RWPE1 (cell line): ENCODE results near the gene MSN.
"Not testable (repeated sequence)": the region's sequence is repeated elsewhere in the genome, so short reads cannot be mapped to it uniquely, and the experiment has no call there.

ENCODE experiments used
- CTCF ChIA-PET: fragments of 350-600 bp; sonication (Branson Sonifier 250); formaldehyde crosslinking; extraction: SDS; loops from one replicate; lab custom pipeline; 2021; lab: Yijun Ruan, JAX
- POLR2A ChIA-PET: fragments of 400-600 bp; formaldehyde crosslinking; extraction: SDS; loops from one replicate; lab custom pipeline; 2020; ENCODE audit warnings: antibody characterized with exemption; ENCODE audit not compliant: low non-redundant PET; lab: Yijun Ruan, JAX
- DNase-seq: peaks from one replicate; pipeline ENCODE4 v3.0.0; 2012; ENCODE audit warnings: low spot score
- H3K27ac ChIP-seq: fragments of 450-650 bp; 2 replicates; pipeline ENCODE4 v1.5.1; 2017
- TF ChIP-seq, protein P1 (sequence below): fragments of 450-650 bp; conservative IDR thresholded peaks from 2 replicates; pipeline ENCODE4 v1.5.1; 2017; ENCODE audit warnings: low read depth, mild to moderate bottlenecking

Gene MSN

DNA sequence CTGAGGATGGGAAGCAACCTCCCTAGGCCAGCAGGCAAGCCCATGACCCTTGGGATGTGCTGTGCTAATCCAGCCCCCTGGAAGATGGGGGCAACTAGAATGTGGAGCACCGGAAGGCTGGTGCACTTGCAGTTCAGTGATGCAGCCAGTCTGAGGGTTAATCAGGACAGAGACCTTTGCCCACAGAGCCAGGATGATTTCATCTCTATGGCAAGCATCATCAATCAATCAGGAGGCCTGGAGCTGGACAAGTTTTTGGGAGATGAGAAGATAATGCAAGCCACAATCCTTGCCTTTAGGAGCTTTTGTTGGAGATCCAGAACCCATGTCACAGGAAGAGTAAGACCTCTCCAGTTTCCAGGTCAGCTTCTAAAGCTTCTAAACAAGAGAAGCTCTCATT, 15.4 kb upstream of the MSN start:
- TF ChIP-seq, protein P1, sequence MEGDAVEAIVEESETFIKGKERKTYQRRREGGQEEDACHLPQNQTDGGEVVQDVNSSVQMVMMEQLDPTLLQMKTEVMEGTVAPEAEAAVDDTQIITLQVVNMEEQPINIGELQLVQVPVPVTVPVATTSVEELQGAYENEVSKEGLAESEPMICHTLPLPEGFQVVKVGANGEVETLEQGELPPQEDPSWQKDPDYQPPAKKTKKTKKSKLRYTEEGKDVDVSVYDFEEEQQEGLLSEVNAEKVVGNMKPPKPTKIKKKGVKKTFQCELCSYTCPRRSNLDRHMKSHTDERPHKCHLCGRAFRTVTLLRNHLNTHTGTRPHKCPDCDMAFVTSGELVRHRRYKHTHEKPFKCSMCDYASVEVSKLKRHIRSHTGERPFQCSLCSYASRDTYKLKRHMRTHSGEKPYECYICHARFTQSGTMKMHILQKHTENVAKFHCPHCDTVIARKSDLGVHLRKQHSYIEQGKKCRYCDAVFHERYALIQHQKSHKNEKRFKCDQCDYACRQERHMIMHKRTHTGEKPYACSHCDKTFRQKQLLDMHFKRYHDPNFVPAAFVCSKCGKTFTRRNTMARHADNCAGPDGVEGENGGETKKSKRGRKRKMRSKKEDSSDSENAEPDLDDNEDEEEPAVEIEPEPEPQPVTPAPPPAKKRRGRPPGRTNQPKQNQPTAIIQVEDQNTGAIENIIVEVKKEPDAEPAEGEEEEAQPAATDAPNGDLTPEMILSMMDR, result no peak
- H3K27ac ChIP-seq, result no peak overlapping the region
- POLR2A ChIA-PET, result no interaction called here
- CTCF ChIA-PET, result no interaction called here
- no peak for DNase-seq

DNA sequence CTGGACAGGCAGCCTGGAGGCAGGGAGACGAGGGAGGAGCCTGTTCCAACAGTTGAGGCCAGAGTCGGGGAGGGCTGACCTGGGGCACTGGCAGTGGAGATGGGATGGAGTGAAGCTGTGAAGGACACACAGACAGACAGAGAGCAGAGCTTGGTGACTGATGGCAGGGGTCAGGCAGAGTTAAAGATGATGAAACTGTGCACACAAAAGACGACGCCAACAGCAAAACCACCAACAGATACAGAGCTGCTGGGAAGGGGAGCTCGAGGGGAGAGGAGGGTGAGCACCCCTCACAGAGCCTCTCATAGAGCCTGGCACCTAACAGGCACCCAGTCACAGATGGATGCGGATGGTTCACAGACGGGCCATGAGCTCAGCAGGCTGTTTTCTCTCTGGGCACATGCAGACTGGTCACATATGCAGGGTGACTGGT, 10.4 kb upstream of the MSN start:
- POLR2A ChIA-PET, H3K27ac ChIP-seq, DNase-seq, CTCF ChIA-PET: not testable (repeated sequence)

DNA sequence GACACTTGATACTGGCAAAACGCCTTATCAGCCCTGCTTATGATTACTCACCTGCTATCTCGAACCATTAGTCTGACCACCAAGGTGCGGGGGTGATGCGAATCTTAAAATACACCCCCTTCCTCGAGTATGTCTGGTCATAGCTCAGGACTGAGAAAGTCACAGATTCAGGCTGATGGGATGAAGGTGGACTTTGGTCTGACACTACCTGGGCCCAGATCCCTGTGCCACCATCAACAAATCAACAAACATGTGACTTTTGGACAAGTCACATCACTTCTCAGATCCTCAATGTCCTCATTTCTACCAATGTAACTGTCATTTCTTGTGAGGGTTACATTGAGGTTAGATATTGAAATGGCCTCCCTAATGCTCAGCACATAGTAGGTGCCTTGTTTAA, 9.8 kb upstream of the MSN start:
- CTCF ChIA-PET, result interaction anchor here (0.7 to 1.3 kb wide), 2 partner anchors 49 to 66 kb away, joined by 3 read pairs; no protein-coding TSS in a partner anchor
- TF ChIP-seq, protein P1, result no peak
- DNase-seq, result no peak
- no peak overlapping the region for H3K27ac ChIP-seq
- POLR2A ChIA-PET, result no interaction called here

DNA sequence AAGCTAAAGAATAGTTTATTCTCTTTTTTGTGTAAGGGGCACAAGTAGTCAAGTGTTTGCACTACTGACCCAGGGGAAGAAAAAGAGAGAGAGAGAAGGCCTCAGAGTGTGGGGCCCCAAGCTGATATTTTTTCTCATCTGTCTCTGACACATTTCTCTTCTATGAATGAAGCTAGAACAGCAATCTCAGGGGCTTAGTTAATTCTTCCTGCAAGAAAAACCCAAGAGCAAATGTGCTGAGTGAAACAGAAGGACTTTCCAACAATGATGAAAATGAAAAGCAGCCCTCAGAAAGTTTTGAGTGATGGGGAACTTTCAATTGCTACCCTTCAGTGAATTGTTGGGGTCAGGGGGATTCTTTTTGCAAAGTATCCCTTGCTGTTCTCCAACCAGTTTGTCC, 9.2 kb upstream of the MSN start:
- no peak overlapping the region for H3K27ac ChIP-seq
- TF ChIP-seq, protein P1, result no peak
- ChIA-PET CTCF (interaction anchor here (0.7 to 1.3 kb wide), 2 partner anchors 49 to 67 kb away, joined by 3 read pairs; no protein-coding TSS in a partner anchor), POLR2A (no interaction called here)
- no peak for DNase-seq

DNA sequence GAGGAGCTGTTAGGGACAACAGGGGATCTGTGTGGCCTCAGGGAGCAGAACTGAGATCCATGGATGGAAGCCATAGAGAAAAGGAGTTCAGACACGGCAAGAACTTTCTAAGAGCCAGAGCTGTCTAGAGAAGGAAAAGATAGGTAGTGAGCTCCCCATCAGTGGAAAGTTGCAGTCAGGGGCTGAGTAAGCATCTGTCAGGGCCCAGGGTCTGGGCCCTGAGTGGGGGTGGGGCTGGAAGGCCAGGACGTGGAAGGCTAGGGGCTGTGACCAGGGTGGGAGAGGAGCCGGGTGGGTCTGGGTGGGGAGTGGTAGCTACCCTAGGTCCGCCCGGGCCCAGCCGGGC, 324 bp upstream of the MSN start:
- no peak for DNase-seq
- ChIA-PET POLR2A (no interaction called here), CTCF (interaction anchor here (0.6 kb wide), 1 partner anchor 51 kb away, joined by 5 read pairs; no protein-coding TSS in a partner anchor)
- H3K27ac ChIP-seq, result peak overlapping the region; percentile 96
- TF ChIP-seq, protein P1, result no peak

DNA sequence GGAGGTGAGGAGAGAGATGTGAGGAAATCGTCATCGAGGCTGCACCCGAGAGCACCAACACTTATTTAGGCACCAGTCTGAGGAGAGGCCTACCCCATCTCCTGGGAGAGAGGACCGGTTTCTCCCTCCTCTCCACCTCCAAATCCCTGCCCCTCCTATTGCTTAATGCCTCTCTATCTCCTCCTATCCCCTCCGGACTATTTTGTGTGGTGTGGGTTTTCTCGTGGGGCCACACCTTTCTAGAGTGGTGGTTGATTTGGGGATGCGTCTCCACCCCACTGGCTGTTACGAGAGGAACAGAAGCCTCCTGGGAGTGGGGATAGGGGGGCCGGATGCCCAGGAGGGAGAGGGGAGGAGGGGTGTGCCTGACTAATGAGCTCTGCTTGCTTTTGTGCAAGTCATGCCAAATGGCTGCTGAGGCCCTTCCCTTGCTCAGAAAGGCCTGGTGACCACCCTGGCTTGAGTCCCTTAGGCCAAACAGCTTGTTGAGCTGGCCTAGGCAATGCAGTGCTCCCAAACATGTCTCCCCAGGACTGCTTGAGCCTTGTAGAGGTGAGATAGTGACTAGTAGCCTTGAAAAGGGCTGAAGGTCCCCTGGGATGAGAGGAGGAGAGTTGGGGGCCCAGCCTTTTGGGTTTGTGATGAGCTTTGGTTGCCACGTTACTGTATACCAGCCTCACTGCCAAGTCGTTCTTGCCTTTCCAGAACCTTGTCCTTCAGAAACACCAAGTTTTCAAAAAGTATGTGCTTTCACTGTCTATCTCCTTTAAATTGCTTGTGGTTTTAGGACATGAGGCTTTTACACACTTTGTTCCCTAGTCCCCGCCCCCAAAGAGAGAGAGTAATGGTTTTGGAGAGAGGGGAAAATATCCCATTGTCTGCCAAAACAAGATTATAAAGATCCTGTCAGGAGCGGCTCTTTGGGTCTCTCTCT, 1.2 kb downstream of the MSN start:
- TF ChIP-seq, protein P1, result no peak
- DNase-seq, result peak; percentile 46
- POLR2A ChIA-PET, result interaction anchor here (0.6 to 0.8 kb wide), 2 partner anchors 9 to 72 kb away, joined by 4 to 5 read pairs; no protein-coding TSS in a partner anchor
- CTCF ChIA-PET, result no interaction called here
- H3K27ac ChIP-seq, result peak overlapping the region; percentile 96

DNA sequence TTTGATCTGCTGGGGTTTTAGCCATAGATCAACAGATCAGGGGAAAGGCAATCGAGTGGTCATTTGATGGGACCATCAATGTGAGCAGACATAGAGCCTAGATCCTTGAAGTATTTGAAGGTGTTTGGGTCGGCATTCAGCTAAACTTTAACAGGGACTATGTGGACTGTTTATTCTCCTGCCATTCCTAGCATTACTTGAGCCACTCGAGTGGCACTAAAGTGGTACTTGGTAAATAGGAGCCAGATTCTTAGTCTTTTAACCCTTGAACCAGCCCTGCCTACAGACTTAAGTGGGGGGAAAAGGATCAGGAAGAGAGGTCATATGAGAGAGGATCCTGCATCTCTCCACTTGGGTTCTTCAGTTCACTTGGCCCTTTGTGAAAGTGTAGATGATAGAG, 3.8 kb downstream of the MSN start:
- no peak for DNase-seq
- ChIA-PET POLR2A (no interaction called here), CTCF (no interaction called here)
- no peak overlapping the region for H3K27ac ChIP-seq
- TF ChIP-seq, protein P1, result no peak
